COLO668 (cell line): ENCODE results near the gene PIK3CB.
"Not testable (repeated sequence)": the region's sequence is repeated elsewhere in the genome, so short reads cannot be mapped to it uniquely, and the experiment has no call there.

Experiments used
- DNase-seq: peaks from one replicate; lab custom pipeline; 2025; ENCODE audit not compliant: unreplicated experiment; lab: John Stamatoyannopoulos, UW

The PIK3CB gene

DNA sequence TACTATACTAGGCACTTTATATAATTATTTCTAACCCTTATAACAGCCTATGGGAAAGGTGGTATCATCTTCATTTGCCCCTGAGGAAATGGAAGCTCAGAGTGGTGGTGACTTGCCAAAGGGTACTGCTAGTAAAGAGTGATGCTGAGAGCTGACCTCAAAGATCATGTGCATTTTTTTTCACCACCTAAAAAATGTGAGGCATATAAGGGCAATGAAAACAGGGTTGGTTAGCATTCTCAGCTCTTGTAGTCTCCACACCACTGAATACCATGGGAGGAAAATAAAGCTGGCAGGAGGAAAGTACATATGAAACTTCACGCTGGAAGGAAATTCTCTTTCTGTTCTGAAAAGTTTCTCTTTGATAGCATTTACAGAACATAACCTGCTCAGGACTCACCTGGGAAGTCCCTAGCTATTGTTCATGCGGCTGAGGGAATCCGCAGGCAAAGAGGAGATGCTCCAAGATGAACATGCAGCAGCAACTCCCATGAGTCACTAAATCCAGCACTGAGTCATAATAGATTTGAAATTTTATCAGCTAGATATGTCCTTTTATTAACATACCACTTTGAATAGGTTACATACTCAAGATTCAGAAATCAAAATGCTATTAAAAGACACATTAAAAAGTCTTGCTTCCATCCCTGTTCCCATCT, 208.9 kb downstream of the PIK3CB start:
- no peak for DNase-seq

DNA sequence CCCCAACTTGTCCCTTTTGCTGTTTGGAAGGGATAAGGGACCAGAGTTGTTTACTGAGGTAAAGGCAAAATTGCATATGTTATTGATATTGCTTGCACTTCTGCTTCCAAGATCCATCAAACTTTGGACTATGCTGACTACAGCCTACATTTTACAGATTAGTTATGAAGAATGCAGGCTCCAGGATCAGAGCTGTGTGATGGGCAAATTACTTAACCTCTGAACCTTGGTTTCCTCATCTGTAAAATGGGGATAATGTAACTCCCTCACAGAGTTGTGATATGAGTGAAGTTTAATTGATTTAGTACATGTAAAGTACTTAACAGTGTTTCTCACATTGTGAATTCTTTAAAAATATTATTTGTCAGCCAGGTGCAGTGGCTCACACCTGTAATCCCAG, 210.2 kb downstream of the PIK3CB start:
- no peak for DNase-seq

DNA sequence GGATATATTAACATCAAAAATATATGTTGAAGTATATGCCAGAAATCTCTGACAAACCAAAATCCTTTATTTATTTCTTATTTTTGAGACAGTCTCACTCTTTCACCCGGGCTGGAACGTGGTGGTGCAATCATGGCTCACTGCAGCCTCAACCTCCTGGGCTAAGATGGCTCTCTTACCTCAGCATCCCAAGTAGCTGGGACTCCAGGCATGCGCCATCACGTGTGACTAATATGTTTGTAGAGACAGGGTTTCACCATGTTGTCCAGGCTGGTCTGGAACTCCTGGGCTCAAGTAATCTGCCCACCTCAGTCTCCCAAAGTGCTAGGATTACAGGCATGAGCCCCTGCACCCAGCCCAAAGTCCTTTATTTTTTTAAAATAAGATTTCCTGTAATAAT, 214.3 kb downstream of the PIK3CB start:
- DNase-seq, result no peak

DNA sequence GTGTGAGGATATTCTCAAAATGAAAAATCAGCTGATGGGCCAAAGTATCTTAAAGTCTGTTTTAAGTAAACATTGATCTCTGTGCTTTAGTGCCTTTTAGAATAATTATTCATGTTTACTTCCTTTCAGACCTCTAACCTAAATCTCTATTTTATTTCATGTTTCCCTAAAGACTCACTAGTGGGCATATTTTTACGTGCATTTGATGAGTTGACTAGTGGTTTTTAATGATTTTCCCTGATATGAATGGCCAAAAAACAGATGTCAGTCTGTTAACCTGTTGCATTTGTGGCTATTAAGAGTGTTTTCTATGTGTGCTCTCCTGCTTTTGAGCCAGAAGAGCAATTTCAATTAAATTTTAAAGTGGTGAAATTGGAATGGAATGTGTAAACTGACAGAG, 219.3 kb downstream of the PIK3CB start:
- DNase-seq, result no peak

DNA sequence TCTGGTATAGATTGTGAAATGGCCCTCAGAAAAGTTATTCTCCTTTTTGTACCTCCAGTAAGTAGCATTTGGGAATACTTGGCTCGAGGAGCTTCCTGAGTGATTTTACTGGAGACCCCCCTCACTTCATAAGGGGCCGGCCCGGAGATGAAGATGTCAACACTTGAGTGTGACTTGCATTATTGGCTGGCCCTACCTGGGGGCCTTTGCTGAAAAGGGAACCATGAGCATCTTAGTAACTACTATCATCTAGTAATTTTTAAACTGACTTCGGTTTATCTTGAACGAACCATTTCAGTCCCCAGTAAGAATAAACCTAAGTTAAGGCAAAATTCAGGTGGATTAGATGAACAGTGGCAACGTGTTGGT, 224.8 kb downstream of the PIK3CB start:
- DNase-seq, result no peak

DNA sequence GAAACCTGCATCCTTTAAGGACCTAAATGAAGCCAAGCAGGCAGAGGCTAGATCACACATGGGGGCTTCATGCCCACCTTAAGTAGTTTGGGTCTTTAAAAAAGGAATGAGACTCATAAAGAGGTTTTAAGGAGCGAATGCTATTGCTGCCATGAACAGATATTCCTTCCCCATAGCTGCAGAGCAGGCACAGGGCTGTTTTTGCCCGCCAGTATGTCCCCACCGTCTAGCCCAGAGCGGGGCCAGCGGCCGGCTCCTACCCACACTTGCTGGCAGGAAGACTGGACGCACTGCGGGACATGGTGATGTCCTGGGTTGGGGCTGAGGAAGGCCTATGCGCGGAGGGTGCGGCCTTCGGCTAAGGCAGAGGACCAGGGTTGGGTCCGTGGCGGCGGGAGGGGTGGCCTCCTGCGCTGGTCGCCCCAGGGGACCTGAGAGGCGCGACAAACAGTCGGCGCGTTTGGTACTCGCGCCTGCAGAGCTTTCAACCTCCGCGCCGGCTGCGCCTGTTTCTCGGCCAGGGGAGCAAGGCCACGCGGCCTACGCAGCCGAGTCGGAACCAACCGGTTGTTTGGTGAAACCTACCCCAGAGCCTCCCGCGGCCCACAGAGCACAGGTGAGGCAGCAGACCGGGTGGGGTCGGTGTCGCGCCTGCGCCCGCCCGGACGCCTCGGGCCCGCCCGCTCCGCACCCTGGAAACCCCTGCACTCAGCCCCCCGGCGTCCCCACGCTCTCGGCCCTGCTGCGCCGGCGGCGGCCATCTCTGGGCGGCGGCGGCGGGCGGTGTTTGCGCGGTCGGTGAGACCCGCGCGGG, 226.2 kb downstream of the PIK3CB start, which contains the start of gene FAIM:
Gene FAIM (plus strand): TSS at position 450 of the 814 bp plus-strand sequence. CDS start 10,956 bp downstream, outside the sequence.
- DNase-seq, result peak; percentile 76

DNA sequence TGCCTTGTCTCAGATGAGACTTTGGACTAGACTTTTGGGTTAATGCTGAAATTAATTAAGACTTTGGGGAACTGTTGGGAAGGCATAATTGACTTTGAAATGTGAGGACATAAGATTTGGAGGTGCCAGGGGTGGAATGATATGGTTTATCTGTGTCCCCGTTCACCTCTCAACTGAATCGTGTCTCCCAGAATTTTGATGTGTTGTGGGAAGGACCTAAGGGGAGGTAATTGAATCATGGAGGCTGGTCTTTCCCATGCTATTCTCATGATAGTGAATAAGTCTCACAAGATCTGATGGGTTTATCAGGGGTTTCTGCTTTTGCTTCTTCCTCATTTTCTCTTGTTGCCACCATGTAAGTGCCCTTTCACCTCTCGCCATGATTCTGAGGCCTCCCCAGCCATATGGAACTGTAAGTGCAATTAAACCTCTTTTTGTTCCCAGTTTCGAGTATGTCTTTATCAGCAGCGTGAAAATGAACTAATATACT, 230.6 kb downstream of the PIK3CB start:
- DNase-seq, result not testable (repeated sequence)
